Esophagus muscularis mucosa (tissue), 3 donors: ENCODE results near the gene SND1.

Experiments used
- POLR2A ChIP-seq: fragments of 450-650 bp; IDR thresholded peaks from one replicate; pipeline ENCODE4 v1.6.1; 2017; ENCODE audit warnings: antibody characterized with exemption, moderate library complexity, mild to moderate bottlenecking, low read depth
- TF ChIP-seq, protein P1 (sequence below), 3 experiments: fragments of 200-600 bp in 2 of 3; fragments of 450-650 bp in 1 of 3; sonication (generic) in 2 of 3; IDR thresholded peaks; one replicate each; pipeline ENCODE4 v1.5.1; 2017 to 2019; ENCODE audit warnings: antibody characterized with exemption in 3 of 3, mild to moderate bottlenecking in 2 of 3, moderate library complexity in 1 of 3

- TF ChIP-seq, protein P1, sequence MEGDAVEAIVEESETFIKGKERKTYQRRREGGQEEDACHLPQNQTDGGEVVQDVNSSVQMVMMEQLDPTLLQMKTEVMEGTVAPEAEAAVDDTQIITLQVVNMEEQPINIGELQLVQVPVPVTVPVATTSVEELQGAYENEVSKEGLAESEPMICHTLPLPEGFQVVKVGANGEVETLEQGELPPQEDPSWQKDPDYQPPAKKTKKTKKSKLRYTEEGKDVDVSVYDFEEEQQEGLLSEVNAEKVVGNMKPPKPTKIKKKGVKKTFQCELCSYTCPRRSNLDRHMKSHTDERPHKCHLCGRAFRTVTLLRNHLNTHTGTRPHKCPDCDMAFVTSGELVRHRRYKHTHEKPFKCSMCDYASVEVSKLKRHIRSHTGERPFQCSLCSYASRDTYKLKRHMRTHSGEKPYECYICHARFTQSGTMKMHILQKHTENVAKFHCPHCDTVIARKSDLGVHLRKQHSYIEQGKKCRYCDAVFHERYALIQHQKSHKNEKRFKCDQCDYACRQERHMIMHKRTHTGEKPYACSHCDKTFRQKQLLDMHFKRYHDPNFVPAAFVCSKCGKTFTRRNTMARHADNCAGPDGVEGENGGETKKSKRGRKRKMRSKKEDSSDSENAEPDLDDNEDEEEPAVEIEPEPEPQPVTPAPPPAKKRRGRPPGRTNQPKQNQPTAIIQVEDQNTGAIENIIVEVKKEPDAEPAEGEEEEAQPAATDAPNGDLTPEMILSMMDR (IDR thresholded peaks at IDR 0.05), result no peak
- no peak for TF ChIP-seq POLR2A
Observed at GRCh38 chr7:127912901-127913300, 260.9 kb downstream of the SND1 start.
